ENCODE data around the gene GTF3A. TPM values are rescaled to one million over a fixed set of nuclear protein-coding genes. Genes with fewer than 3 reads are reported as not detected.

GTF3A gene
- total and polyA plus RNA-seq, 2 experiments from 2014 or later: 109 to 190 TPM

DNA sequence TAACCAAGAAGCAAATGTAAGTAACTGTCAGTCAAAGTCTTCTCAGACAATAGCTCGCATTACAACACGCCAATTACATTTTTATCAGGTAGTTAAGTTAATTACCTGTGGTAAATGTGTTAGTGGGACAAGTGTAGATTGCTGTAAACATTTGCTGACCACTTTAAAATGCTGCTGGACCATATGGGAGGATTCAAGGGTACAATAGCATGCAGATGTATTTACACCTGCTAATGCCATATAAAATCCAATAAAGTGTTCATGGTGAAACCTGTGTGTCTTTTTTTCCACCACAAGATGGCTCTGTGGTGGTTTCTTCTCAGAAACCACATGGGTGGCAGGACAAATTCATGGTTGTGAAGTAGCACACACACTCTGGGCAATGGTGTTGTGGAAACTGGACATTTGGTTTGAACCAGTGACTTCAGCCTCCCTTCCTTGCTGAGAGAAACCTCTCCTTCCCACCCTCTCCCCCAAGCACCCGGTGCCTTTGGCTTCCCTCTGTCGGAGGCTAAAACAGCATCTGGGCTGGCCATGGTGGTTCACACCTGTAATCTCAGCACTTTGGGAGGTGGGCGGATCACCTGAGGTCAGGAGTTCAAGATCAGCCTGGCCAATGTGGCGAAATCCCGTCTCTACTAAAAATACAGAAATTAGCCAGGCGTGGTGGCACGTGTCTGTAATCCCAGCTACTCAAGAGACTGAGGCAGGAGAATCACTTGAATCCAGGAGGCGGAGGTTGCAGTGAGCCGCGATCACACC, 18.1 kb upstream of the GTF3A start:
- DNase-seq (ENCODE audit: low spot score): peak; percentile 27
- peaks cover 18% of the 10 kb centered on the region for H3K4me1 Mint-ChIP-seq
- no peak overlapping the region for H3K4me2 ChIP-seq

DNA sequence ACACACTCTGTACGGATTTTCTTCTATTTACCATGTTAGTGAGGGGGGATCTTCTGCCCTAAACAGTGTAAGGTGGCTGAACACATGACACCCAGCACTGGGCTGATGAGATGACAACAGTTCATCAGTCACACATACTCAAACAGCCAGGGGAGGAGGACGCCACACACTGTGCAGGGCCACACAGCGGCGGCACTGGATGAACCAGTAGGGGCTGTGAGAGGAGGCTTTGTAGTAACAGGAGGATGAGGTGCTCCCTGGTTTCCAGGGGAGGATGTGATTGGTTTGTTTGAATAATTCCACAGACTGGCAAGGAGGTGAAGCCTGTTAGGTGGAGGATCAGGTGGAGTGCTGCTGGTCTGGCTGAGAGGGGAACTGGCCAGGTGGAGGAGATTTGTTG, 16.3 kb upstream of the GTF3A start:
- ATAC-seq (peak; percentile 57), DNase-seq (ENCODE audit: low spot score) (peak; percentile 11)
- peak overlapping the region; percentile 56; the same call in 1 of the 2 replicates for H2AFZ ChIP-seq
- H3K27me3 ChIP-seq (ENCODE audit: insufficient read depth): no peaks in the 10 kb centered on the region
- Mint-ChIP-seq H3K4me3 (no peak overlapping the region), H3K4me1 (peaks cover 13% of the 10 kb centered on the region), H3K36me3 (ENCODE audit: low read depth) (no peaks in the 10 kb centered on the region), H3K9me3 (no peaks in the 10 kb centered on the region; the same call in 2 of the 3 replicates), H3K27me3 (ENCODE audit: insufficient read depth, low read depth, poor library complexity) (no peaks in the 10 kb centered on the region), H3K27ac (no peak overlapping the region)
- no peak for TF ChIP-seq STAT1 (IDR thresholded peaks at IDR 0.05; ENCODE audit: unreplicated experiment)
- H4K20me1 ChIP-seq (replicated peaks; ENCODE audit: insufficient read depth): no peaks in the 10 kb centered on the region
- H3K4me3 ChIP-seq: no peak overlapping the region
- no peaks in the 10 kb centered on the region for H3F3A ChIP-seq (replicated peaks; ENCODE audit: low read depth)
- H3K36me3 ChIP-seq (ENCODE audit: insufficient read depth): no peaks in the 10 kb centered on the region
- H3K79me2 ChIP-seq (replicated peaks; ENCODE audit: insufficient read depth): no peaks in the 10 kb centered on the region
- H3K27ac ChIP-seq (ENCODE audit: low read depth): no peak overlapping the region
- no peak overlapping the region for H3K4me2 ChIP-seq
- H3K4me1 ChIP-seq (ENCODE audit: insufficient read depth): peaks cover 8% of the 10 kb centered on the region; the same call in 1 of the 2 replicates
- H3K9me2 ChIP-seq (ENCODE audit: insufficient read depth): no peaks in the 10 kb centered on the region

More for the DNA sequence above, 18.1 kb upstream of the GTF3A start:
- Mint-ChIP-seq H3K4me3 (no peak overlapping the region), H3K36me3 (ENCODE audit: low read depth) (no peaks in the 10 kb centered on the region), H3K9me3 (no peaks in the 10 kb centered on the region; the same call in 2 of the 3 replicates), H3K27me3 (ENCODE audit: insufficient read depth, low read depth, poor library complexity) (peaks cover 3% of the 10 kb centered on the region), H3K27ac (no peak overlapping the region)
- Histone ChIP-seq H3F3A (replicated peaks; ENCODE audit: low read depth) (no peaks in the 10 kb centered on the region), H3K4me1 (ENCODE audit: insufficient read depth) (peaks cover 12% of the 10 kb centered on the region; the same call in 1 of the 2 replicates), H3K27ac (ENCODE audit: low read depth) (no peak overlapping the region), H4K20me1 (replicated peaks; ENCODE audit: insufficient read depth) (no peaks in the 10 kb centered on the region), H3K79me2 (replicated peaks; ENCODE audit: insufficient read depth) (no peaks in the 10 kb centered on the region), H3K4me3 (no peak overlapping the region), H2AFZ (peak overlapping the region; percentile 61; the same call in 1 of the 2 replicates), H3K36me3 (ENCODE audit: insufficient read depth) (no peaks in the 10 kb centered on the region), H3K9me2 (ENCODE audit: insufficient read depth) (no peaks in the 10 kb centered on the region), H3K27me3 (ENCODE audit: insufficient read depth) (no peaks in the 10 kb centered on the region)
- TF ChIP-seq NANOG (IDR thresholded peaks at IDR 0.05; ENCODE audit: borderline replicate concordance): no peak
- TF ChIP-seq, protein P1, sequence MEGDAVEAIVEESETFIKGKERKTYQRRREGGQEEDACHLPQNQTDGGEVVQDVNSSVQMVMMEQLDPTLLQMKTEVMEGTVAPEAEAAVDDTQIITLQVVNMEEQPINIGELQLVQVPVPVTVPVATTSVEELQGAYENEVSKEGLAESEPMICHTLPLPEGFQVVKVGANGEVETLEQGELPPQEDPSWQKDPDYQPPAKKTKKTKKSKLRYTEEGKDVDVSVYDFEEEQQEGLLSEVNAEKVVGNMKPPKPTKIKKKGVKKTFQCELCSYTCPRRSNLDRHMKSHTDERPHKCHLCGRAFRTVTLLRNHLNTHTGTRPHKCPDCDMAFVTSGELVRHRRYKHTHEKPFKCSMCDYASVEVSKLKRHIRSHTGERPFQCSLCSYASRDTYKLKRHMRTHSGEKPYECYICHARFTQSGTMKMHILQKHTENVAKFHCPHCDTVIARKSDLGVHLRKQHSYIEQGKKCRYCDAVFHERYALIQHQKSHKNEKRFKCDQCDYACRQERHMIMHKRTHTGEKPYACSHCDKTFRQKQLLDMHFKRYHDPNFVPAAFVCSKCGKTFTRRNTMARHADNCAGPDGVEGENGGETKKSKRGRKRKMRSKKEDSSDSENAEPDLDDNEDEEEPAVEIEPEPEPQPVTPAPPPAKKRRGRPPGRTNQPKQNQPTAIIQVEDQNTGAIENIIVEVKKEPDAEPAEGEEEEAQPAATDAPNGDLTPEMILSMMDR (conservative IDR thresholded peaks at IDR 0.05; ENCODE audit: low read depth in 2 of 2): peak; percentile 46 to 57
- no peak for ATAC-seq

DNA sequence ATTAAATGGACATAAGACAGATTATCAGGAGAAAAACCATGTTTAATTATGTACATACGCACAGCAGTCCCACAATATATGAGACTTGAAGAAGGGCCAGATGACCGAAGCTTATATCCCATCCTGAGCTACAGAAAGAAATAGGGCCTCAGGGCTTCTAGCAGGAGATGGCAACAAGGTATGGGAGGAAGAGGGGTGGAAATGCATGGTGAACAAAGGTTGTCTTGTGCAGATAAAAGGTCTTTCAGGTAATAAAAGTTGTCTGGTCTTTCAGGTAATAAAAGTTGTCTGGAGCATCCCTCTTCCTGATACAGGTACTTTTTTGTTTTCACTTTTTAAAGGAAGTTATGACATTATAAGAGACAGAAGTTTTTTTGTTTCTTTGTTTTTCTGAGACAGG, 15.4 kb upstream of the GTF3A start:
- H3K9me3 Mint-ChIP-seq: no peaks in the 10 kb centered on the region; the same call in 2 of the 3 replicates
- no peaks in the 10 kb centered on the region for H3K36me3 ChIP-seq (ENCODE audit: insufficient read depth)
- H3K4me1 Mint-ChIP-seq: peaks cover 3% of the 10 kb centered on the region
- no peaks in the 10 kb centered on the region for H3K36me3 Mint-ChIP-seq (ENCODE audit: low read depth)
- H3F3A ChIP-seq (replicated peaks; ENCODE audit: low read depth): no peaks in the 10 kb centered on the region
- H3K4me2 ChIP-seq: no peak overlapping the region
- H3K79me2 ChIP-seq (replicated peaks; ENCODE audit: insufficient read depth): no peaks in the 10 kb centered on the region
- no peak overlapping the region for H3K4me3 Mint-ChIP-seq
- no peak overlapping the region for H3K27ac Mint-ChIP-seq
- TF ChIP-seq ZNF331 (CRISPR knock-in tag; IDR thresholded peaks at IDR 0.05; ENCODE audit: low read depth) (no peak), EZH2 (IDR thresholded peaks at IDR 0.05; ENCODE audit: low read depth, unreplicated experiment) (no peak), CREB1 (CRISPR knock-in tag; IDR thresholded peaks at IDR 0.05; ENCODE audit: low read depth) (no peak), NANOG (IDR thresholded peaks at IDR 0.05; ENCODE audit: borderline replicate concordance) (no peak), STAT1 (IDR thresholded peaks at IDR 0.05; ENCODE audit: unreplicated experiment) (no peak), POLR2AphosphoS5 (IDR thresholded peaks at IDR 0.05; ENCODE audit: low read depth) (no peak), ZNF114 (CRISPR knock-in tag; IDR thresholded peaks at IDR 0.05) (no peak)
- TF ChIP-seq, protein P2, sequence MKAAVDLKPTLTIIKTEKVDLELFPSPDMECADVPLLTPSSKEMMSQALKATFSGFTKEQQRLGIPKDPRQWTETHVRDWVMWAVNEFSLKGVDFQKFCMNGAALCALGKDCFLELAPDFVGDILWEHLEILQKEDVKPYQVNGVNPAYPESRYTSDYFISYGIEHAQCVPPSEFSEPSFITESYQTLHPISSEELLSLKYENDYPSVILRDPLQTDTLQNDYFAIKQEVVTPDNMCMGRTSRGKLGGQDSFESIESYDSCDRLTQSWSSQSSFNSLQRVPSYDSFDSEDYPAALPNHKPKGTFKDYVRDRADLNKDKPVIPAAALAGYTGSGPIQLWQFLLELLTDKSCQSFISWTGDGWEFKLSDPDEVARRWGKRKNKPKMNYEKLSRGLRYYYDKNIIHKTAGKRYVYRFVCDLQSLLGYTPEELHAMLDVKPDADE (IDR thresholded peaks at IDR 0.05): no peak
- TF ChIP-seq, protein P3, sequence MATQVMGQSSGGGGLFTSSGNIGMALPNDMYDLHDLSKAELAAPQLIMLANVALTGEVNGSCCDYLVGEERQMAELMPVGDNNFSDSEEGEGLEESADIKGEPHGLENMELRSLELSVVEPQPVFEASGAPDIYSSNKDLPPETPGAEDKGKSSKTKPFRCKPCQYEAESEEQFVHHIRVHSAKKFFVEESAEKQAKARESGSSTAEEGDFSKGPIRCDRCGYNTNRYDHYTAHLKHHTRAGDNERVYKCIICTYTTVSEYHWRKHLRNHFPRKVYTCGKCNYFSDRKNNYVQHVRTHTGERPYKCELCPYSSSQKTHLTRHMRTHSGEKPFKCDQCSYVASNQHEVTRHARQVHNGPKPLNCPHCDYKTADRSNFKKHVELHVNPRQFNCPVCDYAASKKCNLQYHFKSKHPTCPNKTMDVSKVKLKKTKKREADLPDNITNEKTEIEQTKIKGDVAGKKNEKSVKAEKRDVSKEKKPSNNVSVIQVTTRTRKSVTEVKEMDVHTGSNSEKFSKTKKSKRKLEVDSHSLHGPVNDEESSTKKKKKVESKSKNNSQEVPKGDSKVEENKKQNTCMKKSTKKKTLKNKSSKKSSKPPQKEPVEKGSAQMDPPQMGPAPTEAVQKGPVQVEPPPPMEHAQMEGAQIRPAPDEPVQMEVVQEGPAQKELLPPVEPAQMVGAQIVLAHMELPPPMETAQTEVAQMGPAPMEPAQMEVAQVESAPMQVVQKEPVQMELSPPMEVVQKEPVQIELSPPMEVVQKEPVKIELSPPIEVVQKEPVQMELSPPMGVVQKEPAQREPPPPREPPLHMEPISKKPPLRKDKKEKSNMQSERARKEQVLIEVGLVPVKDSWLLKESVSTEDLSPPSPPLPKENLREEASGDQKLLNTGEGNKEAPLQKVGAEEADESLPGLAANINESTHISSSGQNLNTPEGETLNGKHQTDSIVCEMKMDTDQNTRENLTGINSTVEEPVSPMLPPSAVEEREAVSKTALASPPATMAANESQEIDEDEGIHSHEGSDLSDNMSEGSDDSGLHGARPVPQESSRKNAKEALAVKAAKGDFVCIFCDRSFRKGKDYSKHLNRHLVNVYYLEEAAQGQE (IDR thresholded peaks at IDR 0.05; ENCODE audit: unreplicated experiment): no peak
- no peaks in the 10 kb centered on the region for H4K20me1 ChIP-seq (replicated peaks; ENCODE audit: insufficient read depth)
- H3K9me2 ChIP-seq (ENCODE audit: insufficient read depth): no peaks in the 10 kb centered on the region
- no peak for DNase-seq (ENCODE audit: low spot score)
- no peak overlapping the region for H3K27ac ChIP-seq (ENCODE audit: low read depth)
- no peaks in the 10 kb centered on the region for H3K27me3 Mint-ChIP-seq (ENCODE audit: insufficient read depth, low read depth, poor library complexity)
- H3K4me3 ChIP-seq: no peak overlapping the region
- no peak for ATAC-seq
- H3K27me3 ChIP-seq (ENCODE audit: insufficient read depth): no peaks in the 10 kb centered on the region
- H2AFZ ChIP-seq: no peak overlapping the region
- no peaks in the 10 kb centered on the region for H3K4me1 ChIP-seq (ENCODE audit: insufficient read depth)

Data from GM23338 (cell line).